ENCODE measurements around the gene ADAMTSL1.

GRCh38 chr9:18726546-18726945, 252.6 kb downstream of the ADAMTSL1 start:
- TF ChIP-seq CTCF (conservative IDR thresholded peaks at IDR 0.05; ENCODE audit: low read length) (no peak), EZH2phosphoT487 (IDR thresholded peaks at IDR 0.05; ENCODE audit: borderline replicate concordance) (no peak)
